K562 (cell line): Measurements from ENCODE around the gene ITIH3. TPM values are rescaled to one million over a fixed set of nuclear protein-coding genes. Genes with fewer than 3 reads are reported as not detected.

Source experiments
- MITF ChIP-seq: IDR thresholded peaks from 2 replicates; pipeline ENCODE4 v1.6.1; 2014; ENCODE audit warnings: antibody characterized with exemption
- ZNF318 ChIP-seq, 2 experiments: fragments of 450-650 bp; IDR thresholded peaks; 2 replicates each; pipeline ENCODE4 v1.6.1; 2016; ENCODE audit warnings: mild to moderate bottlenecking in 2 of 2, borderline replicate concordance in 1 of 2, low read depth in 1 of 2, moderate library complexity in 1 of 2
- ZNF57 ChIP-seq: fragments of 450-650 bp; formaldehyde crosslinking; IDR thresholded peaks from 2 replicates; pipeline ENCODE4 v1.4.0; 2020; ENCODE audit warnings: mild to moderate bottlenecking, moderate library complexity
- polyA plus RNA-seq, 8 experiments: library from polyadenylated mRNA; depleted of rRNA in 4 of 8; stranded (reverse) in 5 of 8; unstranded in 3 of 8; fragments of >200 nt; fragmentation: Nextera tagmentation in 2 of 8; fragmentation: Illumina TruSeq in 1 of 8; extraction: Ambion mirVana in 2 of 8; extraction: Trizol in 1 of 8; gene quantifications; 2 replicates each; pipeline versions ENCODE4 v1.2.1 to v1.2.3, GENCODE V29; 2011 to 2014; ENCODE audit warnings: inconsistent platforms in 1 of 8, missing spikeins in 1 of 8
- total RNA-seq, 7 experiments: library from RNA; depleted of rRNA in 6 of 7; stranded (reverse); fragments of >200 nt in 6 of 7; fragmentation: Illumina TruSeq in 2 of 7; extraction: Trizol in 2 of 7; gene quantifications; 2 replicates each; pipeline versions ENCODE4 v1.2.1 to v1.2.3, GENCODE V29; 2011 to 2021; ENCODE audit warnings: low replicate concordance in 1 of 7

The ITIH3 gene
- total and polyA plus RNA-seq, 9 of the 15 experiments (the other 6 are each of a cell fraction or from before 2014, with no cell fraction given), result 0.07 to 0.35 TPM; not detected in 7

GRCh38 chr3:52829482-52829881 lies 34.9 kb downstream of the ITIH3 start (continued):
- no peak for TF ChIP-seq ZNF318 (IDR thresholded peaks at IDR 0.05; ENCODE audit: borderline replicate concordance in 1 of 2, low read depth in 1 of 2)
- TF ChIP-seq ZNF57 (CRISPR knock-in tag), result no peak
- no peak for TF ChIP-seq MITF
- TF ChIP-seq, all 486 proteins: peak for 0
